Putamen (tissue), 1 donor: ENCODE measurements around the gene CNTN4.

Experiments used
- DNase-seq: peaks from one replicate; pipeline ENCODE4 v3.0.0-alpha.2; 2016; ENCODE audit warnings: low spot score

The CNTN4 gene

DNA sequence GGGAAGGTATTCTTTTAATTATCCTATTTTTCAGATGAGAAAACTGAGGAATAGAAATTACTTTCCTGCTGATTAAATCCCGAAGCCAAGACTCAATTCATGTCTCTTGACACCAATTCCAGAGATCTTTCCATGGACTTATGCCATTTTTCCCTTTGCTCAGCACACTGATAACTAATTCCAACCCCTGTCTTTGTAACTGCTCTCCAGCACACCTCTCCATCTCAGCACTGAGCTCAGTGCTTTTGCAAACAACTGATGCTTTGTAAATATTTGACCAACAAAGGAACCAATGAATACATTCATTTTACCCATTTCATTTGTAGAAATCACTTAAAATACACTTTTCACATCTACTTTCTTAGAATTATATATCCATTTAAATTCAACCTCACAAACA, 762.5 kb downstream of the CNTN4 start:
- DNase-seq, result no peak

DNA sequence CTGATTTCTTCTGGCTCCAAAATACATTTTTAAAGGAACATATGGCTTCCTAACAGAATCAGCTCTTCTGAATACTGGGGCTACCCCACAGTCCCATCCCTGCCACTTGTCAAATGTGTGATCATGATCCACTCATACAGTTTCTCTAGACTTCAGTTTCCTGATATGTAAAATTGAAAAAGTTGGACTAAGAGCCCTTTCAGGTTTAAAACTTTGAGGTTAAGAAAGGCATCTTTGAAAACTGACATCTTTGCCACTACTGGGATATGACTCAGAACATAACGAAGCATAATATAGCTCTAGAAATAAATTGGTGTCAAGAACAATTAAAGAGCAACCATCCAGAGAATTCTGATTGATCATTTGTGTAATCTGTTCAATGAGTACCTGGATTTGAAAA, 763.3 kb downstream of the CNTN4 start:
- no peak for DNase-seq

DNA sequence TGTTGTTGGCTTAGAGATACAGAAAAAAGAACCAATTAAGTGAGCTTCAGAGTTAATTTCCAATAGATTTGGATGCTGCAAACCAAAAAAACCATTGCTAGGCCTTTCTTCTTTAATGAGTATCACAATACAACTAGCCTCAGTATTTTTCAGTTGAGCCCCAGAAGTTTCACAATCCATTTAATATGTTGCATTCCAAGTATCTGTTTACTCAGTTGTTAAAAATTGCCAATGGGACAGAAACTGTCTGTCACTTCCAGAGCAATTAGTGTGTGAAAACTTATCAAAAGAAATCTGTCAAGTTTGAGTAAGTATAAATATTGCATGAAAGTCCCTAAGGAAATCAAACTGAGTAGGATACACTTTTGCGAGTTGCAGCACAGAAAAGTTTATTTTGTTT, 763.7 kb downstream of the CNTN4 start:
- no peak for DNase-seq

DNA sequence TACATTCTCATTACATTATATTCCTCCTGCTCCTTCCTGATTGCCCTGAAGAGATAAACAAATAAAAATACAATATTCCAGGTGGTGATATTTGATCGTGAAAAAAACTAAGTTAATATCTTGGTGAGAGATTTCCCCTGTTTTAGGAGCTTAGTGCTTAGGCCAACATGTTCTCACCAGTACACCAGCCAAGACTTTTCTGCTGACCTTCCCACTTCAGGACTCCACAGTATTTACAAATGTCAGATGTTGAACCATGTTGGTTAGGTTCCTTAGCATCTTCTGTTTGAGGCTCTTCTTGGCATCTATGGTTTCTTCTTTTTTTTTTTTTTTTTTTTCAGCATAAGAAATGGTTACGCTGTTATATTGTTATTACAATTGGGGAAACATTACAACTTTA, 764.5 kb downstream of the CNTN4 start:
- DNase-seq, result no peak

DNA sequence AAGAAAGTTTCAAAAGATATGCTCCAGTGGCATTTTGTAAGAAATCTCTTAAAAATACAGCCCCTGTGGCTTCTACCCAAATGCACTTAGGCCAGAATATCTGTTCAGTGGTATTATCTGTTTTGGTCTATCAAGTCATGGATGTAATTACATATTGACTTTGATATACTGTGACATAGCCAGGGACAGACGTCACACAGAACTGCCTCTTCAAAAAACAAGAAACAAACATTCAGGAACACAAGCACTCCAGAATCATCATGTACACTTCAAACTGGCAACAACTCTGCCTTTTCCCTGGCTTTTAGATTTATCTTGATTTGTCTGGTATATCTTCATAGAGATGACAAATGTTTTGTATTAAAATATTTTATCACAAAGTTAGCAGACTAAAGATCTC, 771.2 kb downstream of the CNTN4 start:
- no peak for DNase-seq

DNA sequence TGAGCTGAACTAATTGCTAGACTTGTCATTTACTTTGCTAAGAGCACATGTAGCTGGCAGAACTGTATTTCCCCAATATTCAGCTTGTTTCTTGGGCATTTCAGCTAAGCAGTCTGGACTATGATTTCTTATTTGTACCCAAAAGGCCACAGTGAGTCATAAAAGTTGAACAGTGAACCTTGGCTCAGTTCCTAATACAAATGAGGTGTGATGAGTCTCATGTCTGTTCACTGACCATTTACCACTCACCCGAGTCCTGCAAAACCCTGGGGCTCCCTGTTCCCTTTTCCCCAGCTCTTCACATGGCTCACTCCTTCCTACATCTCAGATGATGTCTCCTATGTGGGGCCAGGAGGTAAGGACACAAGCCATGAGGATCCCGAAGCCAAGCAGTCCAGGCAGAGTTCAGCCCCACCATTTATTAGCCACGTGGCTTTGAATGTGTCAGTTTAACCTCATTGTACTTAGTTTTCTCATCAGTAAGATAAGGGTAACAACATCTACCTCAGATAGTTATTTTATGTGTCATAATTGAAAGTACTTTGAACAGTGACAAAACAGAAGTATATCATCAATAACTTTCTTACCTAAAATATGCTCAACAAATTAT, 772.2 kb downstream of the CNTN4 start:
- no peak for DNase-seq

DNA sequence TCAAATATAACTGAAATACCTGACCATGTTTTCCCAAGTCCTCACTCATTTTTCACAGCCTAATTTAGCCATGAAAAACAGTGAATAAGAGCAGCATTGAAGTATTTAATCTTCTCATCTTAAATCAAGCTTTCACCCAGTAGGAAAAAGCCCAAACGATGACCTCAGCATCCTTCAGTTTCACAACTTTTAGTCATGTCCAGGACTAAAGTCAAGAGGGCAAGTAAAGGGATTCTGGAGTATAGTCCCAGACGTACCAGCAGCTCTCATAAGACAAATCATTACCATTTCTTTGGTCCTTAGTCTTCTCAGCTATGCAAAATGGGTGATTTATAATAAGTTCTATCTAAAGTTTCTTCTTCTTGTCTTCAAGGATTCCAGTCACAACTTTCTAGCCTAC, 774.2 kb downstream of the CNTN4 start:
- DNase-seq, result no peak

DNA sequence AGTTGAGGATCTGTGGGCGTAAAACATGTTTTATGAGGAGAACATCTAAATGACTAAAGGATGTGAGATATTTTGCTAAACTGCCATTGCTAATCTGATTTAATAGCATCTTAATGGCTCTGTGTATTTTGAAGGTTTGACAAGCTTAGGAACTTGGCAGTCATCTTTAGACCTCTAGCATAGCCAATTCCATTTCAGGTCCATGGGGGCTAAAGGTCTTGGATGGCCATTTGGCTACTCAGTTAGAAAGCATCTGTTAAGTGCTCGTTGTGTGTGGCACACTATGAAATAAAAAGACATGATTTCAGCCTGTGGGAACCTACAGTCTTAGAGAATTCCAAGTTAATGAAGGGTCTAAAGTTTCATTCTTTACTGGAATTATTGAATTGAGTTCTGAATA, 775.3 kb downstream of the CNTN4 start:
- no peak for DNase-seq

DNA sequence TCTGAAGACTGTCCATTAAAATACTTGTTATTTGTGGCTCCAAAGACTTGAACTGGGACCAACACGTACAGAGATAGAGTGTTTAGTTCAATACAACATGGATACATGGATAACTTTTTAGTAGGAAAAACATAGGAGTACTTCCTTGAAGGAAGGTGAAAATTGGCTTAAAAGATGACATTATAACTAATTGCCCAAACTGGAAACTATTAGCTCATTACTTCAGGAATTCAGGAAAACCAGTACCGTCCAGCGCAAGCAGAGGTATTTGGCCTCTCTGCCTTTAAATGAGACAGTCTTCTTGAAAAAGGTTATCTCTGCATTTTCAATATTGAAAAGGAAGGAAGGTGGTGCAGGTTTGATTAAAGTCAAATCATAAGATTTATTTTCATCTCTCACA, 777.0 kb downstream of the CNTN4 start:
- DNase-seq, result no peak

DNA sequence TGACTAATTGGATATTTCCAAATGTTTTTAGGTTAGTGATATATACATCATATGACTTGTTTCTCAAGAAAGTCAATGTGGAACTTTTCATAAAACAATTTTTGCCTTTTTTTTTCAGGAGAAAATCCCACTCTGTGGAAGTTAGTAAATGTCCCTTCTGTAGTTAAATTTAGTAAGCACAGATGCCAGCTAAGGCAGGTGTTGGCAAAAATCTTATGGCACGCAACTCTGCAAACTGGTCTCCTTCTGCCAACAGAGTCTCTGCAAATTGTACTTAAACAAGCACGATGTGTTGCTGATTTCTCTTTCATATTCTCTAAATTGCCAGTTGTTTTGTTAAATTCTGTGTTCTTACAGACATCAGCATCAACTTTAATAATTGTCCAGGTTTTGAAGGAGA, 777.7 kb downstream of the CNTN4 start:
- no peak for DNase-seq

DNA sequence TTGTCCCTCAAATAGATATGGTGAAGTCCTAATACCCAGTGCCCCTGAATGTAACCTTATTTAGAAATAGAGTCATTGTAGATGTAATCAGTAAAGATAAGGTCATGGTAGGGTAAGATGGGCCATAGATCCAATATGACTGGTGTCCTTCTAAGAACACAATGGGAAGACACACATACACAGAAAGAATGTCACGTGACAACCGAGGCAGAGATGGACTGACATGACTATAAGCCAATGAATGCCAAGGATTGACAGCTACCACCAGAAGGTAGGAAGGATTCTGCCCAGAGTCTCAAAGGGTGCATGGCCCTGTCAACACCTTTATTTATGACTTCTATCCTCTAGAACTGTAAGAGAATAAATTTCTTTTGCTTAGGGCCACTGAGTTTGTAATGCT, 780.4 kb downstream of the CNTN4 start:
- no peak for DNase-seq

DNA sequence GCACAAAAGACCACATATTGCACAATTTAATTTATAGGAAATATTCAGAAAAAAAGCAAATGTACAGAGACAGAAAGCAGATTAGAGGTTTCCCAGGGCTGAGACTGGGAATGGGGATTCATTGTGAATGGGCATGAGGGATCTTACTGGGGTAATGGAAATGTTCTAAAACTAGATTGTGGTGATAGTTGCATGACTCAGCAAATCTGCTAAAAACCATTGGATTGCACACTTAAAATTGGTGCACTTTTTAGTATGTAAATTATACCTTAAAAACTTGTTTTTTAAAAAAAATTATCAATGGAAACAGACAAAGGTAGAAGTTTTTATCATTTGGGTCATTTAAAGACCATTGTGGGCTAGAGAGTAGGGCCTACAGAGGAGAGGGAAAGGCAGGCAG, 780.9 kb downstream of the CNTN4 start:
- DNase-seq, result no peak

DNA sequence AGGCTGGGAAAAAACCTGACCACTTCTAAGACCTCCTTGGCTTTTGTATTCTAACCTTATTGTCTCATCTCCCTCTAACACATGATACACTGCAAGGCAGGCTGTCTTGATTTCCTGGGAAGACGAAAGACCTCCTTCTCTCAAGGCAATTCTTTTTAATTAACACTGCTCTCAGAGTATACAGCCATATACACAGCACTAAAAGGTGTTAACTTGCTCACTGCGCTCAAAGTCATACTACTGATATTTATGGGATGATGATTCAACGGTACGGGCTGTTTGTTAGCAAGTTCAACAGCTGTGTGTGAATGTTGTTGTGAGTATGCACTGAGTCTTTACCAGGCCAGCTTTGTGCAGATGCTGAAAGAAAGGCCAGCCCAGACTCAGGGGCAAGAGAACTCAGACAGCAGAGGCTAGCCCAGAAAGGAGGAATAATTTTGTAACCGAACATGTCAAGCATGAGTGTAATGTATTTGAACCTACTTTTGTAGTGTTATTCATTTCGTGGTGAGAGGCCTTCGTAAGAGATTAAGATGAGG, 781.6 kb downstream of the CNTN4 start:
- DNase-seq, result no peak

DNA sequence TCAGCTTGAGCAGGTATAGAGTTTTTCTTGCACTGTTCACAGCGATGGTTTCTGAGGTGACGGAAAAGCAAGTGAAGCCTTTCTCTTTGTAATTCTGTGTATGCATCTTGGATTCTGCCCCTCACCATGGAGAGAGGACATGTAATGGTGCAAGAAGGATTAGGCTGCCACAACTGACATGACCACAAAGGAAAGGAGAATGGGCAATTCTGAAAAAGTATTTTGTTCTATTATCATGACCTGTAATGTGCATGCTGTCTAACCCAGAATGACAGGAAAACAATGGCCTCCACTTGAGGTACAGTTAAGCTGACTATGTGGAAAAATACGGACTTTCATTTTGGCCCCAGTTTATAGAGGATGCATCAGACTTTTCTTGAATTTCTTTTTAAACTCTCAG, 784.6 kb downstream of the CNTN4 start:
- no peak for DNase-seq

DNA sequence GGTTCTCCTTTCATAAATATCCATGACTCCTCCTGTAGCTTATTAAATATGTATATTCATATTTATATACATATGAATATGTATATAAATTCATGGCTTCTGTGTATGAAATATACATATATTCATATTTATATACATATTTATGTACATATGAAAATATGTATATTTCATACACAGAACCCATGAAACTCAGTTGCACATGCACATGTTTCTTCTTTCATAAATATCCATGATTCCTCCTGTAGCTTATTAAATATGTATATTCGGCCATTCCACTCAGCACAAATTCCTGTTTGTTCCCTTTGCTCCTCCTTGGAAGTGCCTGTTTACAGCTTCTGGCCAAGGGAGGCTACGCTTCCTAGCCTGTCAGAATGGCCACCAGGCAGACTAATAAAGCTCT, 789.9 kb downstream of the CNTN4 start:
- no peak for DNase-seq

DNA sequence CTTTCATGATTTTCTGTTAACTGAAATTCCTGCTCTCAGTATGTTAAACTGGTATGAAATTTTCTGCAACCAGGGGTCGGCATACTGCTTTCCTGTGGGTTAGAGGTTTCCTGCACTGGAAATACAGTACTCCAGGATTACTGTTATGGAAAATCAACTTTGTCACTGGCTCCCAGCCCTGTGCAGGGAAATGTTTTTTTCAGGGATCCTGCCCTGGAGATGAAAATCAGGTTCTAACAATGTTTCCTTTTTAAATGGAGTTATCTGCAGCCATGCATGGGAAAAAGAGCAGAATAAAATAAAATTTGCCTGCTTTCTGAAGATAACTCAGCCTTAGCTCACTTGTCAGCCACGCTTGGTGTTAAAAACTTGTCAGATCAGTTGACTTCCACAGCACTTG, 791.1 kb downstream of the CNTN4 start:
- DNase-seq, result no peak

DNA sequence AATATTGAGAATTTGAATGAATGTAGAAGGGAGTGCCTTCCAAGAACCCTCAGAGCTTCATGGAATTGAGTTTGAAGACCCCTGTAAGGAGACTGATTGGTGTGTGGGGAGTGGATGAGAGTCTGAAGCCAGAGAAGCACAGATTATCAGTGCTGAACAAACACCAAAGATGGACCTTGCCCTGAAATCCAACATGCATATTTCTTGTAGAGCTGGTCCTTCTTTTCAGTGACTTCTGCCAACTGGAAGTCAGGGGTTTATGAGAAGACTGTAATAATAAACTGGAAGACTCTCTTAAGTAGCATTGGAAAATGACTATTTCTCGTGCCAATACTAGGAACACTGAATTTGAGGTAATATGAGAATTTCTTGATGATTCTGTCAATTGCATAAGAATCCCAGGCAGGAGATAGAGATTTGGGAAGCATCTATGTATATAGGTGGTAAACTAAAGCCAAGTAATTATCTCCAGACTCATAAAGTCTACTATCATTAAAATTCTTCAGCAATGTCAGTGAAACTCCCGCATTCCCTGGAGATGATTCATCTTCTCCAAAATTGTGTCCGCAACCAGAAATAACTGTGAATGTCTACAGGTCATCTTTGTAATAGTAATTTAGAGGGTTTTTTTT, 797.8 kb downstream of the CNTN4 start:
- no peak for DNase-seq

DNA sequence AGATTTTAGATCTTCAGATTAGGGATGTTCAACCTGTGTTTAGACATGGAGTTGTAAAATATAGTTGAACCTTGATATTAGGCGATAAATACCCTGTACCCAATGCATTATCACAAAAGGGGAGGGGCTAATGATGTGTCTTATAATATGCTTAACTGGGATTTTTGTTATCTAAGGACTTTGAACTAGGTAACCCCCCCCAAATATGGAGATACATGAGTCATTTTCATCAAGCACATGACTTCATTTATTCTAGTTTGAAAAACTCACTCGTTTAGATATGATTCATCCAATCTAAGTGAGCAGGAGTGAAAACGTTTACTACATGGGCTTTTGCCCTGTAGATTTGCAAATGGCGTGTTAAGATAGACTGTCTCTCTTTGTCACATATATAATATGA, 799.2 kb downstream of the CNTN4 start:
- no peak for DNase-seq

DNA sequence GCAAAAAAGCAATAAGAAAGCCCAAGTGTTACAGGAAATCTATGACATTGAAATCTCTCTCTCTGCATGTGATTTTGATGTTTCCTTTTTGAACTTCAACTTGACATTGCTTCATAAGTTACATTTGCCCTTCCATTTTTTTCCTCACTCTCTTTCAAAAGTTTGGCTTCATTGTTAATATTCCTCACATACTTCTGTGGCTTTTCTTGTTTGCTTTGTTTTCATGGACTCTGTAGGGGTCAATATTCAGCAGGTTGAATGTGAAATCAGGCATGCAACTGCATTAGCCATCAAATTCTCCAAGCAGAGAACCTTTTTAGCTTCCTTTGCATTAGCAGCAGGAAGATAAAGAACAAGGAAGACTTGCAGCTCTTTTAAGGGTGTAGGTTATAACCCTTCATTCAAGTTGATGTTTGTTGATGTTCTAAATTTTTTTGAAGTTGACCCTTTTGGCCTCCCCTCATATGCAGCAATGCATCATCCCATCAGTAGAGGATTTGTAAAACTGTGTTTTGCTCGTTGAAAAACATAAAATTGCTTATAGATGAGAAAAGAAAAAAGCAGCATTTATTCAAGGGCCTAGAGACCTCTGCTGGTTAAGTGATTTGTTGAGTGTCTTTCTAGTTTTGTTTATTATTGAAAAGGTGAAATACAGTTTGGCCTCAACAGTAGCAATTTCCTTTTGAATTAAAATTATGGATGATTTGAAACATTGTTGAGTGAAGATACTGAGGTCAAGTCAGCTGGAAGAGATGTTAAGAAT, 800.1 kb downstream of the CNTN4 start:
- DNase-seq, result no peak

DNA sequence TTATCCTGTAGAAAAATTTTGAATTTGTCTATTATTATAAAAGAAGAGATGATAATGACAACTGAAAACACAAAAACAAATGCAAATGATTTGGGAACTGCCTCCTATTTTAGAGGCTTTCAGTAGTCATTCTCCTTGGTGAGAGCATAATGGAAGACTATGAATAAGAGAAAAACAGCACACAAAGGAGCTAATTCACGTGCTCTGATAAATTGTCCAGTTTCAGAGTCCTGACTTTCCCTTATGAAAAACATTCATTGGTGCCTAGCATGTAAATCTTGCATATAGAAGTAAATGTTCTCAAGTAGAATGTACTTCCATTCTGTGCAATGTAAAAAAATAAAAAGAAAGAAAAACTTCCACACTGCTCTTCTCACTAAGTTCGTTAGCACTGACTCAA, 805.4 kb downstream of the CNTN4 start:
- DNase-seq, result no peak

DNA sequence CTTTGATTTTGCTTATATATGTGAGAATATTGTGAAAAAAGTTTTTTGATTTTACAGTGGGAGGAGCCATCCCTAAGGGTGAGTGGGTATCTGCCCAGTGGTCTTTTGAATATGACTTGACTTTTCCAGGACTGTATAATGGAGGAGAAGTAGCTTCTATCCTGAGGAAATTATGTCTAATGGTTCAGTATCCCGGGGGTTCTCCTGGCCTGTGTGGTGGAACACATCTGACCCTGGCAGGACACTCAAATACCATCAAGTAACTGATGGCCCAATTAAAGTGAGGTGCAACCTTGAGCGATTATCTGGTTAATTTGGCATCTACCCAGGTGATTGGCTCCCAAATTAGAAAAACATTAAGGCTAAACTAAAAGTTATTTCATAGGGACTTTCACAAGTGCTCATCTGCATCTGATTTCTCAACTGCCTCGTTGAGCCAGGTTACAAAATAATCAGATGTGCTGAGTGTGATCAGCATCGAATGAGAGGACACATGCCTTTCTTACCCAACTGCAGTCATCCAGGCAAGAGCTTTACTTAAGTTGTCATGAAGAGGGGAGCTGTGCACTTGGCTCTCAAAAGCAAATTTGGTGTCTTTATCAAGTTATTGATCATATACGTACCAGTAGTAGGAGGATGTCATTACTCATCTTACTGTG, 810.2 kb downstream of the CNTN4 start:
- DNase-seq, result no peak

DNA sequence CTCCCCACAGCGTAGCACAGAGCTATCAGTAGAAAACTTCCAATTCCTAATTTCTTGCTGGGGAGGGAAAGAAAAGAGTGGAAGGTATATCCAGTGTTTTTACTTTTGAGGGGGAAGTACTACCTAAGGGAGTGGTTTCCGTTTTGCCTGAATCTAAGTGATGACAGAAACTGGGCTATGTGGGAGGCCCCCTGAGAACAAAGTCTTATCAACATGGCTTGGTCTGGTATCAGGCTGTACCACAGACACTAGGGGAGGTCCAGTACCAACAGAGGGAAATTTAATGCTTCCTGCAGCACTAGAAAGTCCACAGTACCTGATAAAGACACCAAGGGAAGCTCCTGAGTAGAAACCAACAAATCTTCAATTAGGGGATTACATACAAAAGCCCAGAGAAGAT, 812.3 kb downstream of the CNTN4 start:
- no peak for DNase-seq

DNA sequence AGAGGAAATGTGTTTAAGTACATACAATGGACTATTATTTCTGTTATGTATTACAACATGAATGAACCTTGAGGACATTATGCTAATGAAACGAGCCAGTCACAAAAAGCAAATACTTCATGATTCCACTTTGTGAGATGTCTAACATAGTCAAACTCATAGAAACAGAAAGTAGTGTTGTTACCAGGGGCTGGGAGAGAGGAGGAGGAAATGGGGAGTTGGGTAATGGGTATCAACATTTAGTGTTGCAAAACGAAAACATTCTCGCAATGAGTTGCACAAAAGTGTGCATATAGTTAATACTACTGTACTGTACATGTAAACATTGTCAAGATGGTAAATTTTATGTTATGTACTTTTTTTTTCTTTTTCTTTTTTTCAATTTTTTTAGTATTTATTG, 817.2 kb downstream of the CNTN4 start:
- no peak for DNase-seq
